A673 (cell line): Measurements from ENCODE around the gene KLF16. TPM values are rescaled to one million over a fixed set of nuclear protein-coding genes. Genes with fewer than 3 reads are reported as not detected.

Experiments used
- BruUV-seq: library from RNA; stranded (reverse); fragments of 400-500 nt; replicated peaks from 2 replicates; lab custom pipeline; 2021; lab: Mats Ljungman, UMichigan
- CTCF ChIA-PET: fragments of 300-600 bp; sonication (Branson Sonifier 250); formaldehyde crosslinking; loops from one replicate; lab custom pipeline; 2022; ENCODE audit warnings: antibody characterized with exemption; lab: Charles Lee
- POLR2A ChIA-PET: fragments of 300-600 bp; sonication (Branson Sonifier 250); formaldehyde crosslinking; loops from one replicate; lab custom pipeline; 2022; ENCODE audit warnings: antibody characterized with exemption; ENCODE audit not compliant: low non-redundant PET; lab: Charles Lee
- DNase-seq: peaks from one replicate; pipeline ENCODE4 v3.0.0-alpha.2; 2015; ENCODE audit warnings: low spot score
- H3K27ac ChIP-seq: fragments of 200-600 bp; sonication (generic); 2 replicates; pipeline ENCODE4 v1.5.1; 2016; ENCODE audit warnings: mixed run types, low read depth, mild to moderate bottlenecking, mixed read lengths, antibody characterized with exemption, low read length; ENCODE audit not compliant: poor library complexity, severe bottlenecking
- H3K27me3 ChIP-seq: fragments of 200-600 bp; sonication (generic); replicated peaks from 2 replicates; pipeline ENCODE4 v1.6.1; 2017; ENCODE audit warnings: mixed run types, low read depth, mild to moderate bottlenecking, mixed read lengths, antibody characterized with exemption, low read length; ENCODE audit not compliant: insufficient read depth, poor library complexity
- H3K36me3 ChIP-seq: fragments of 200-600 bp; sonication (generic); 2 replicates; pipeline ENCODE4 v1.6.1; 2016; ENCODE audit warnings: mixed run types, mild to moderate bottlenecking, mixed read lengths, antibody characterized with exemption, low read length; ENCODE audit not compliant: insufficient read depth, poor library complexity, severe bottlenecking
- H3K4me1 ChIP-seq: fragments of 200-600 bp; sonication (generic); 2 replicates; pipeline ENCODE4 v1.6.1; 2017; ENCODE audit warnings: mixed run types, mild to moderate bottlenecking, mixed read lengths, antibody characterized with exemption, low read length; ENCODE audit not compliant: insufficient read depth, poor library complexity, severe bottlenecking
- H3K4me3 ChIP-seq: fragments of 200-600 bp; sonication (generic); 2 replicates; pipeline ENCODE4 v1.5.1; 2016; ENCODE audit warnings: low read depth, mixed run types, mild to moderate bottlenecking, mixed read lengths, low read length; ENCODE audit not compliant: poor library complexity, severe bottlenecking
- H3K9me3 ChIP-seq: fragments of 200-600 bp; sonication (generic); 2 replicates; pipeline ENCODE4 v1.6.1; 2016; ENCODE audit warnings: mixed run types, low read depth, mild to moderate bottlenecking, mixed read lengths, antibody characterized with exemption, low read length; ENCODE audit not compliant: poor library complexity, severe bottlenecking
- EZH2 ChIP-seq: fragments of 200-600 bp; sonication (generic); IDR thresholded peaks from 2 replicates; pipeline ENCODE4 v1.6.1; 2017; ENCODE audit warnings: borderline replicate concordance, low read depth, mild to moderate bottlenecking, mixed read lengths, antibody characterized with exemption, low read length; ENCODE audit not compliant: poor library complexity, severe bottlenecking
- intact Hi-C: fragments of 100-400 bp; cut with micrococcal nuclease; formaldehyde crosslinking; loops from one replicate; pipeline ENCODE4 v1.10.0; 2022; ENCODE audit not compliant: unreplicated experiment
- total RNA-seq: library from RNA; stranded (reverse); gene quantifications from 2 replicates; pipeline ENCODE4 v1.2.3, GENCODE V29; 2021
- TF ChIP-seq, protein P1 (sequence below): fragments of 300-800, 200-600 bp; sonication (generic); conservative IDR thresholded peaks from 2 replicates; pipeline ENCODE4 v1.5.1; 2017; ENCODE audit warnings: low read depth, mild to moderate bottlenecking, antibody characterized with exemption, low read length, moderate library complexity, mixed read lengths

Gene KLF16
- total RNA-seq, 1 experiment from 2014 or later, result 46.8 TPM

DNA sequence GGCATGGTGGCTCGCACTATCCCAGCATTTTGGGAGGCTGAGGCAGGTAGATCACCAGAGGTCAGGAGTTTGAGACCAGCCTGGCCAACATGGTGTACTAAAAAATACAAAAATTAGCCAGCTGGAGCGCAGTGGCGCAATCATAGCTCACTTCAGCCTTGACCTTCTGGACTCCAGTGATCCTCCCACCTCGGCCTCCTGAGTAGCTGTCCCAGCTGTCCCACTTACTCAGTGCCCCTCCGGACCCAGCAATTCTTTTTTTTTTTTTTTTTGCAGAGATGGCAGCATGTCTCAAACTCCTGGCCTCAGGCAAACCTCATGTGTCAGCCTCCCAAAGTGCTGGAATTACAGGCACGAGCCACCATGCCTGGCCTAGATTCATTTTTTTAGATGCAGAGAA, 39.5 kb upstream of the KLF16 start:
- Histone ChIP-seq H3K4me3 (no peak overlapping the region), H3K9me3 (no peaks in the 10 kb centered on the region), H3K27me3 (no peaks in the 10 kb centered on the region), H3K27ac (no peak overlapping the region), H3K36me3 (no peaks in the 10 kb centered on the region), H3K4me1 (peaks cover 17% of the 10 kb centered on the region)
- TF ChIP-seq, protein P1, sequence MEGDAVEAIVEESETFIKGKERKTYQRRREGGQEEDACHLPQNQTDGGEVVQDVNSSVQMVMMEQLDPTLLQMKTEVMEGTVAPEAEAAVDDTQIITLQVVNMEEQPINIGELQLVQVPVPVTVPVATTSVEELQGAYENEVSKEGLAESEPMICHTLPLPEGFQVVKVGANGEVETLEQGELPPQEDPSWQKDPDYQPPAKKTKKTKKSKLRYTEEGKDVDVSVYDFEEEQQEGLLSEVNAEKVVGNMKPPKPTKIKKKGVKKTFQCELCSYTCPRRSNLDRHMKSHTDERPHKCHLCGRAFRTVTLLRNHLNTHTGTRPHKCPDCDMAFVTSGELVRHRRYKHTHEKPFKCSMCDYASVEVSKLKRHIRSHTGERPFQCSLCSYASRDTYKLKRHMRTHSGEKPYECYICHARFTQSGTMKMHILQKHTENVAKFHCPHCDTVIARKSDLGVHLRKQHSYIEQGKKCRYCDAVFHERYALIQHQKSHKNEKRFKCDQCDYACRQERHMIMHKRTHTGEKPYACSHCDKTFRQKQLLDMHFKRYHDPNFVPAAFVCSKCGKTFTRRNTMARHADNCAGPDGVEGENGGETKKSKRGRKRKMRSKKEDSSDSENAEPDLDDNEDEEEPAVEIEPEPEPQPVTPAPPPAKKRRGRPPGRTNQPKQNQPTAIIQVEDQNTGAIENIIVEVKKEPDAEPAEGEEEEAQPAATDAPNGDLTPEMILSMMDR, result no peak
- TF ChIP-seq EZH2, result no peak
- BruUV-seq, result no TSS peak
- ChIA-PET CTCF (interaction anchor here (0.7 kb wide), 1 partner anchor 18 kb away, joined by 6 read pairs; the partner anchor contains the start of gene ABHD17A), POLR2A (interaction anchor here (0.6 kb wide), 1 partner anchor 185 kb away, joined by 10 read pairs; no protein-coding TSS in a partner anchor)
- intact Hi-C loops, result no loop called here
- DNase-seq, result no peak

DNA sequence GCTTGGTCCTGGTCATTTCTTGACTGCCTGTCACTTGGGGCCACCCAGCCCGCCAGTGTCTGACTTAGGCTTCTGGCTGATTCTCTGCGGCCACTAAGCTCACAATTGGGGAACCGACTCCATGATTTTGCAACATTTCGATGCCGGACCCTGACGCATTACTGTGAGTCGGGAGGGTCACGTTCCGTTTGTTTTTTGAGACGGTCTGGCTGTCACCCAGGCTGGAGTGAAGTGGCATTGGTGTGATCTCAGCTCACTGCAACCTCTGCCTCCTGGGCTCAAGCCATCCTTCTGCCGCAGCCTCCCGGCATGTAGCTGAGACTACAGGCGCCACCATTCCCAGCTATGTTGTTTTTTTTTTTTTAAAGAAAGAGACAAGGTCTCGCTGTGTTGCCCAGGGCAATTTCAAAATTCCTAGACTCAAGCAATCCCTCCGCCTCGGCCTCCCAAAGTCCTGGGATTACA, 38.6 kb upstream of the KLF16 start:
- Histone ChIP-seq H3K27me3 (no peaks in the 10 kb centered on the region), H3K4me1 (peaks cover 26% of the 10 kb centered on the region), H3K36me3 (no peaks in the 10 kb centered on the region), H3K9me3 (no peaks in the 10 kb centered on the region), H3K4me3 (no peak overlapping the region), H3K27ac (no peak overlapping the region)
- ChIA-PET CTCF (no interaction called here), POLR2A (no interaction called here)
- no peak for TF ChIP-seq EZH2
- TF ChIP-seq, protein P1, result no peak
- DNase-seq, result no peak
- intact Hi-C loops, result no loop called here
- no TSS peak for BruUV-seq

DNA sequence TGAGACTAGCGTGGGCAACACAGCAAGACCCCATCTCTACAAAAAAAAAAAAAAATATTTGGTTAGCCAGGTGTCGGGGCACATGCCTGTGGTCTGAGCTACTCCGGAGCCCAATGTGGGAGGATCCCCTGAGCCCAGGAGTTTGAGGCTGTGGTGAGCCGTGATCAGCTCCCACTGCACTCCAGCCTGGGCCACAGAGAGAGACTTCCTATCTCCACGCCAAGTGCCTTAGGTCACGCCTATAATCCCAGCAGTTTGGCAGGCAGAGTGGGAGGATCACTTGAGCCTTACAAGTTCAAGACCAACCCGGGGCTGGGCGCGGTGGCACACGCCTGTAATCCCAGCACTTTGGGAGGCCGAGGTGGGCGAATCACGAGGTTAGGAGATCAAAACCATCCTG, 33.1 kb upstream of the KLF16 start:
- intact Hi-C loops, result no loop called here
- H3K4me1 ChIP-seq, result peaks cover 8% of the 10 kb centered on the region
- no peaks in the 10 kb centered on the region for H3K27me3 ChIP-seq
- H3K36me3 ChIP-seq, result no peaks in the 10 kb centered on the region
- H3K9me3 ChIP-seq, result no peaks in the 10 kb centered on the region
- no peak overlapping the region for H3K4me3 ChIP-seq
- no peak for DNase-seq
- no peak overlapping the region for H3K27ac ChIP-seq
- POLR2A ChIA-PET, result interaction anchor here (0.6 kb wide), 1 partner anchor 87 kb away, joined by 16 read pairs; no protein-coding TSS in a partner anchor
- TF ChIP-seq, protein P1, result no peak
- TF ChIP-seq EZH2, result no peak
- CTCF ChIA-PET, result no interaction called here
- BruUV-seq, result no TSS peak
